Trophoblast cell (in vitro differentiated cells and primary cell): Measurements from ENCODE around the gene UTRN.

ENCODE experiments used
- DNase-seq, 2 donors: peaks; one replicate each; pipeline ENCODE4 v3.0.0-alpha.2; 2016
- H2AFZ ChIP-seq: 2 replicates; pipeline ENCODE4 v1.6.1; 2013; ENCODE audit warnings: low read length, moderate library complexity, mild to moderate bottlenecking; ENCODE audit not compliant: insufficient read depth, poor library complexity
- H2AK5ac ChIP-seq: 2 replicates; pipeline ENCODE4 v1.6.1; 2013; ENCODE audit warnings: mild to moderate bottlenecking, low read length
- H2BK120ac ChIP-seq: 2 replicates; pipeline ENCODE4 v1.6.1; 2013; ENCODE audit warnings: low read length, mild to moderate bottlenecking, moderate library complexity; ENCODE audit not compliant: insufficient read depth, poor library complexity
- H2BK12ac ChIP-seq: 2 replicates; pipeline ENCODE4 v1.6.1; 2013; ENCODE audit warnings: mild to moderate bottlenecking, low read length, moderate library complexity
- H2BK5ac ChIP-seq: 2 replicates; pipeline ENCODE4 v1.6.1; 2013; ENCODE audit warnings: low read length, low read depth, moderate library complexity, mild to moderate bottlenecking; ENCODE audit not compliant: poor library complexity
- H3K14ac ChIP-seq: 2 replicates; pipeline ENCODE4 v1.6.1; 2013; ENCODE audit warnings: mild to moderate bottlenecking, low read length
- H3K18ac ChIP-seq: 2 replicates; pipeline ENCODE4 v1.6.1; 2013; ENCODE audit warnings: mild to moderate bottlenecking, low read length
- H3K23ac ChIP-seq: 2 replicates; pipeline ENCODE4 v1.6.1; 2013; ENCODE audit warnings: low read length
- H3K27ac ChIP-seq: 2 replicates; pipeline ENCODE4 v1.5.1; 2013; ENCODE audit warnings: low read depth, mild to moderate bottlenecking, inconsistent platforms, low read length, moderate library complexity
- H3K27me3 ChIP-seq: 2 replicates; pipeline ENCODE4 v1.6.1; 2013; ENCODE audit warnings: inconsistent platforms, mild to moderate bottlenecking, low read length, moderate library complexity; ENCODE audit not compliant: insufficient read depth
- H3K36me3 ChIP-seq, 2 experiments: 1 replicate in 1 of 2; 2 replicates in 1 of 2; pipeline ENCODE4 v1.6.1; 2013; ENCODE audit warnings: low read length in 2 of 2, mild to moderate bottlenecking in 2 of 2, moderate library complexity in 1 of 2; ENCODE audit not compliant: insufficient read depth in 2 of 2, control insufficient read depth in 1 of 2
- H3K4ac ChIP-seq: 2 replicates; pipeline ENCODE4 v1.6.1; 2013; ENCODE audit warnings: low read depth, mild to moderate bottlenecking, low read length, moderate library complexity
- H3K4me1 ChIP-seq, 2 experiments: 1 replicate in 1 of 2; 2 replicates in 1 of 2; pipeline ENCODE4 v1.6.1; 2013; ENCODE audit warnings: low read length in 2 of 2, mild to moderate bottlenecking in 2 of 2, moderate library complexity in 1 of 2; ENCODE audit not compliant: insufficient read depth in 2 of 2, control insufficient read depth in 1 of 2
- H3K4me2 ChIP-seq: 2 replicates; pipeline ENCODE4 v1.6.1; 2013; ENCODE audit warnings: inconsistent platforms, mild to moderate bottlenecking, low read length, moderate library complexity
- H3K4me3 ChIP-seq: 2 replicates; pipeline ENCODE4 v1.5.1; 2013; ENCODE audit warnings: mild to moderate bottlenecking, low read depth, low read length, inconsistent platforms
- H3K79me1 ChIP-seq: one replicate; pipeline ENCODE4 v1.6.1; 2013; ENCODE audit warnings: low read length
- H3K79me2 ChIP-seq: 2 replicates; pipeline ENCODE4 v1.6.1; 2013; ENCODE audit warnings: low read length, mild to moderate bottlenecking; ENCODE audit not compliant: control insufficient read depth, insufficient read depth, poor library complexity
- H3K9ac ChIP-seq: 2 replicates; pipeline ENCODE4 v1.6.1; 2013; ENCODE audit warnings: mild to moderate bottlenecking, low read length
- H3K9me3 ChIP-seq: 2 replicates; pipeline ENCODE4 v1.6.1; 2013; ENCODE audit warnings: low read depth, mild to moderate bottlenecking, control low read depth, inconsistent platforms, low read length; ENCODE audit not compliant: insufficient read depth
- H4K12ac ChIP-seq: 2 replicates; pipeline ENCODE4 v1.6.1; 2013; ENCODE audit warnings: low read depth, mild to moderate bottlenecking, low read length, moderate library complexity
- H4K8ac ChIP-seq: 2 replicates; pipeline ENCODE4 v1.6.1; 2013; ENCODE audit warnings: low read depth, mild to moderate bottlenecking, low read length, moderate library complexity
- H4K91ac ChIP-seq: one replicate; pipeline ENCODE4 v1.6.1; 2013; ENCODE audit warnings: low read depth, mild to moderate bottlenecking, low read length, moderate library complexity
- WGBS: extraction: QIAGEN DNeasy Blood & Tissue Kit; methylation state at CpG from one replicate; pipeline ENCODE4 v1.1.7; 2013; ENCODE audit warnings: missing lambda C conversion rate; ENCODE audit not compliant: insufficient read length, insufficient coverage; ENCODE audit errors: extremely low coverage; 5-methylcytosine and 5-hydroxymethylcytosine counted together

The UTRN gene

GRCh38 chr6:144314003-144314485 lies 28.9 kb downstream of the UTRN start:
- no peaks in the 10 kb centered on the region for H3K27me3 ChIP-seq
- no peak overlapping the region for H2AK5ac ChIP-seq
- no peaks in the 10 kb centered on the region for H3K79me2 ChIP-seq
- no peak overlapping the region for H3K18ac ChIP-seq
- peaks cover 0 to 2% of the 10 kb centered on the region in 2 experiments for H3K36me3 ChIP-seq
- H3K9ac ChIP-seq: no peak overlapping the region
- no peak overlapping the region for H3K4ac ChIP-seq
- no peaks in the 10 kb centered on the region for H3K79me1 ChIP-seq
- H3K14ac ChIP-seq: no peak overlapping the region
- no peaks in the 10 kb centered on the region for H3K4me1 ChIP-seq
- no peak overlapping the region for H4K8ac ChIP-seq
- H2BK120ac ChIP-seq: no peak overlapping the region
- H4K12ac ChIP-seq: no peak overlapping the region
- WGBS: no CpG with 5 or more reads among the region's 5 CpGs
- no peak for DNase-seq
- no peak overlapping the region for H2BK12ac ChIP-seq
- H4K91ac ChIP-seq: no peak overlapping the region
- H3K23ac ChIP-seq: no peak overlapping the region
- no peaks in the 10 kb centered on the region for H3K9me3 ChIP-seq
- no peak overlapping the region for H2BK5ac ChIP-seq
- H3K4me2 ChIP-seq: no peak overlapping the region
- H3K27ac ChIP-seq: no peak overlapping the region
- H3K4me3 ChIP-seq: no peak overlapping the region
- H2AFZ ChIP-seq: no peak overlapping the region

- no peaks in the 10 kb centered on the region for H3K9me3 ChIP-seq
- H3K27ac ChIP-seq: no peak overlapping the region
- no peaks in the 10 kb centered on the region for H3K79me1 ChIP-seq
- no peaks in the 10 kb centered on the region for H3K79me2 ChIP-seq
- H3K36me3 ChIP-seq: peaks cover 0 to 2% of the 10 kb centered on the region in 2 experiments
- H4K12ac ChIP-seq: no peak overlapping the region
- no peaks in the 10 kb centered on the region for H3K27me3 ChIP-seq
- H4K91ac ChIP-seq: no peak overlapping the region
- no peak overlapping the region for H2AFZ ChIP-seq
- H3K4me1 ChIP-seq: no peaks in the 10 kb centered on the region
- no peak overlapping the region for H3K9ac ChIP-seq
- H2BK120ac ChIP-seq: no peak overlapping the region
- no peak overlapping the region for H3K4me3 ChIP-seq
- no peak overlapping the region for H3K14ac ChIP-seq
- H3K4me2 ChIP-seq: no peak overlapping the region
- no peak overlapping the region for H3K18ac ChIP-seq
- H2BK5ac ChIP-seq: no peak overlapping the region
- H2AK5ac ChIP-seq: no peak overlapping the region
- DNase-seq: no peak
- H3K23ac ChIP-seq: no peak overlapping the region
- H4K8ac ChIP-seq: no peak overlapping the region
- H3K4ac ChIP-seq: no peak overlapping the region
- no peak overlapping the region for H2BK12ac ChIP-seq
- WGBS: no CpG with 5 or more reads among the region's 1 CpG
Observed at GRCh38 chr6:144314562-144314961, 29.4 kb downstream of the UTRN start.

GRCh38 chr6:144315226-144315980 lies 30.3 kb downstream of the UTRN start:
- no peak overlapping the region for H4K91ac ChIP-seq
- no peak overlapping the region for H2AFZ ChIP-seq
- no peak overlapping the region for H3K23ac ChIP-seq
- H3K4ac ChIP-seq: no peak overlapping the region
- no peaks in the 10 kb centered on the region for H3K27me3 ChIP-seq
- H3K18ac ChIP-seq: no peak overlapping the region
- no peak overlapping the region for H3K9ac ChIP-seq
- no peak overlapping the region for H3K4me2 ChIP-seq
- H4K12ac ChIP-seq: no peak overlapping the region
- H2BK12ac ChIP-seq: no peak overlapping the region
- H3K79me2 ChIP-seq: no peaks in the 10 kb centered on the region
- H3K36me3 ChIP-seq: no peaks in the 10 kb centered on the region
- no peaks in the 10 kb centered on the region for H3K4me1 ChIP-seq
- DNase-seq: no peak
- H2AK5ac ChIP-seq: no peak overlapping the region
- no peak overlapping the region for H3K27ac ChIP-seq
- no CpG with 5 or more reads among the region's 16 CpGs for WGBS
- H3K9me3 ChIP-seq: no peaks in the 10 kb centered on the region
- H3K14ac ChIP-seq: no peak overlapping the region
- H3K4me3 ChIP-seq: no peak overlapping the region
- no peak overlapping the region for H2BK5ac ChIP-seq
- H4K8ac ChIP-seq: no peak overlapping the region
- no peaks in the 10 kb centered on the region for H3K79me1 ChIP-seq
- no peak overlapping the region for H2BK120ac ChIP-seq

- Histone ChIP-seq H3K27me3 (no peaks in the 10 kb centered on the region), H2BK120ac (no peak overlapping the region), H4K12ac (no peak overlapping the region)
Observed at GRCh38 chr6:144315981-144316861, 31.1 kb downstream of the UTRN start.

More at GRCh38 chr6:144315981-144316861, 31.1 kb downstream of the UTRN start:
- no peak overlapping the region for H3K9ac ChIP-seq
- peaks cover 0 to 2% of the 10 kb centered on the region in 2 experiments for H3K36me3 ChIP-seq
- no peak overlapping the region for H2BK5ac ChIP-seq
- no peak overlapping the region for H3K23ac ChIP-seq
- no peak overlapping the region for H3K4me3 ChIP-seq
- H3K4me1 ChIP-seq: peaks cover 0 to 1% of the 10 kb centered on the region in 2 experiments
- no peak overlapping the region for H3K4ac ChIP-seq
- H3K18ac ChIP-seq: no peak overlapping the region
- no peak overlapping the region for H4K91ac ChIP-seq
- no peaks in the 10 kb centered on the region for H3K9me3 ChIP-seq
- no peak for DNase-seq
- H2AK5ac ChIP-seq: no peak overlapping the region
- H3K14ac ChIP-seq: no peak overlapping the region
- H3K79me1 ChIP-seq: no peaks in the 10 kb centered on the region
- H2AFZ ChIP-seq: no peak overlapping the region
- H3K4me2 ChIP-seq: no peak overlapping the region
- H4K8ac ChIP-seq: no peak overlapping the region
- no CpG with 5 or more reads among the region's 6 CpGs for WGBS
- no peak overlapping the region for H3K27ac ChIP-seq
- no peak overlapping the region for H2BK12ac ChIP-seq
- H3K79me2 ChIP-seq: peaks cover 2% of the 10 kb centered on the region
